Skeletal muscle tissue (tissue), 4 donors: ENCODE data around the gene NTNG2. TPM values are rescaled to one million over a fixed set of nuclear protein-coding genes. Genes with fewer than 3 reads are reported as not detected.
A peak's percentile ranks its signal among the peaks of the same experiment; 100 is the strongest.

ENCODE experiments used
- H3K27ac ChIP-seq: one replicate; pipeline ENCODE4 v1.7.0; 2013; ENCODE audit warnings: mild to moderate bottlenecking, low read depth, low read length, inconsistent platforms
- H3K27me3 ChIP-seq, 3 donors: one replicate each; pipeline ENCODE4 v1.7.0; 2013; ENCODE audit warnings: low read length in 3 of 3; ENCODE audit not compliant: control insufficient read depth in 3 of 3, insufficient read depth in 3 of 3
- H3K36me3 ChIP-seq, 3 donors: one replicate each; pipeline ENCODE4 v1.7.0; 2013; ENCODE audit warnings: low read length in 3 of 3; ENCODE audit not compliant: control insufficient read depth in 3 of 3, insufficient read depth in 3 of 3
- H3K4me1 ChIP-seq, 3 donors: one replicate each; pipeline ENCODE4 v1.7.0; 2013; ENCODE audit warnings: low read length in 3 of 3, mild to moderate bottlenecking in 3 of 3; ENCODE audit not compliant: control insufficient read depth in 3 of 3, insufficient read depth in 3 of 3
- H3K4me3 ChIP-seq, 3 donors: one replicate each; pipeline ENCODE4 v1.7.0; 2013; ENCODE audit warnings: low read length in 3 of 3
- H3K9ac ChIP-seq, 3 donors: one replicate each; pipeline ENCODE4 v1.7.0; 2013; ENCODE audit warnings: low read length in 3 of 3, mild to moderate bottlenecking in 3 of 3, moderate library complexity in 2 of 3, low read depth in 1 of 3
- H3K9me3 ChIP-seq, 3 donors: one replicate each; pipeline ENCODE4 v1.7.0; 2013; ENCODE audit warnings: low read length in 3 of 3; ENCODE audit not compliant: control insufficient read depth in 3 of 3
- total RNA-seq: library from RNA; depleted of rRNA; stranded (reverse); fragments of >200 nt; gene quantifications from one replicate; pipeline ENCODE4 v1.2.3, GENCODE V29; 2014
- donor health status: Osteomylitis.

NTNG2 gene
- total RNA-seq, 1 donor from 2014 or later = under 0.01 TPM

DNA sequence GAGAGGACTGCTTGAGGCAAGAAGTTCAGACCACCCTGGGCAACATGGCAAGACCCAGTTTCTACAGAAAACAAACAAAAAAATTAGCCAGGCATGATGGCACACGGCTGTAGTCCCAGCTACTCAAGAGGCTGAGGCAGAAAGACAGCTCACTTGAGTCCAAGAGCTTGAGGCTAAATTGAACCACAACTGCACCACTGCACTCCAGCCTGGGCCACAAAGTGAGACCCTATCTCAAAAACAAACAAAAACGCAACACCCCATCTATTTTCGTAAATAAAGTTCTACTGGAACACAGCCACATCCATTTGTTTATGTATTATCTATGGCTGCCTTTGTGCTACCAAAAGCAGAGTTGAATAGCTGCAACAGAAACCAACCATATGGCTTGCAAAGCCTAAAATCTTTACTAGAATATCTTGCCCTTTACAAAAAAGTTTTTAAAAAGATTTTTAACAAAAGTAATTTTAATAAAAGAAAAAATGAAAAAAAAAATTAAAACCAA, 125.5 kb downstream of the NTNG2 start:
- no peaks in the 10 kb centered on the region for H3K27me3 ChIP-seq
- no peaks in the 10 kb centered on the region for H3K9me3 ChIP-seq
- peaks cover 35 to 49% (median 47%) of the 10 kb centered on the region in 3 donors for H3K36me3 ChIP-seq
- H3K4me3 ChIP-seq = no peak overlapping the region
- H3K4me1 ChIP-seq = peaks cover 0 to 7% (median 3%) of the 10 kb centered on the region in 3 donors
- no peak overlapping the region for H3K9ac ChIP-seq
- H3K27ac ChIP-seq = no peak overlapping the region

GRCh38 chr9:132288361-132288760, 126.5 kb downstream of the NTNG2 start:
- Histone ChIP-seq H3K36me3 (peaks cover 25 to 38% (median 37%) of the 10 kb centered on the region in 3 donors), H3K9me3 (no peaks in the 10 kb centered on the region), H3K27ac (peak overlapping the region; percentile 49), H3K9ac (no peak overlapping the region), H3K4me1 (peaks cover 0 to 7% (median 3%) of the 10 kb centered on the region in 3 donors), H3K4me3 (no peak overlapping the region), H3K27me3 (no peaks in the 10 kb centered on the region)

GRCh38 chr9:132288966-132289365, 127.1 kb downstream of the NTNG2 start:
- peak overlapping the region; percentile 49 for H3K27ac ChIP-seq
- H3K36me3 ChIP-seq = peaks cover 22 to 34% (median 31%) of the 10 kb centered on the region in 3 donors

DNA sequence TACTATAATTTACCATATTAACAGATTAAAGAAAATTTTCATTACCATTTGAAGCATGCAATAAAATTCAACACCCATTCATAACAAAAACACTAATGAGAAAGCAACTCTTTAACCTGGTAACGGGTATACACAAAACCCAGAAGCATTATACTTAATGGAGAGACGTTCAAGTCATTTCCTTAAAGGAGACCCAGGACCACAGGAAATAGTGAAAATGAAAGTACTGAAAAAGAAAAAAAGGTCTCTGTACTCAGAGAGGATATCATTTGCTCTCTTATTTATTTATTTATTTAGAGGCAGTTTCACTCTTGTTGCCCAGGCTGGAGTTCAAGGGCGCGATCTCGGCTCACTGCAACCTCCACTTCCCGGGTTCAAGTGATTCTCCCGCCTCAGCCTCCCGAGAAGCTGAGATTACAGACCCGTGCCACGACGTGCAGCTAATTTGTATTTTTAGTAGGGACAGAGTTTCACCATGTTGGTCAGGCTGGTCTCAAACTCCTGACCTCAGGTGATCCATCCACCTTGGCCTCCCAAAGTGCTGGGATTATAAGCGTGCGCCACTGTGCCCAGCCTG, 131.4 kb downstream of the NTNG2 start:
- Histone ChIP-seq H3K4me1 (peaks cover 0 to 7% (median 3%) of the 10 kb centered on the region in 3 donors), H3K9ac (no peak overlapping the region), H3K36me3 (peaks cover 20 to 42% (median 40%) of the 10 kb centered on the region in 3 donors), H3K4me3 (no peak overlapping the region), H3K27ac (no peak overlapping the region), H3K27me3 (no peaks in the 10 kb centered on the region), H3K9me3 (no peaks in the 10 kb centered on the region)

More at GRCh38 chr9:132288966-132289365, 127.1 kb downstream of the NTNG2 start:
- Histone ChIP-seq H3K4me1 (peaks cover 0 to 7% (median 3%) of the 10 kb centered on the region in 3 donors), H3K27me3 (no peaks in the 10 kb centered on the region), H3K9me3 (no peaks in the 10 kb centered on the region), H3K4me3 (no peak overlapping the region), H3K9ac (peak overlapping the region in 1 of 3 donors; percentile 45)

Other genes with a start within 250 kb of the NTNG2 start
- 6.3 TPM for gene MED27, start 82.2 kb upstream of the NTNG2 start, total RNA-seq
- gene SETX, start 192.9 kb downstream of the NTNG2 start, total RNA-seq = 47.5 TPM
- gene TTF1, start 244.8 kb downstream of the NTNG2 start, total RNA-seq = 9.4 TPM
- not detected for gene CFAP77, start 248.2 kb downstream of the NTNG2 start, total RNA-seq